GM19463 (cell line): Measurements from ENCODE around the gene ITIH4.

Experiments used
- ATAC-seq: cut with Tn5 transposase; IDR thresholded peaks from one replicate; pipeline ENCODE4 v1.9.1; 2021; ENCODE audit warnings: mild to moderate bottlenecking, moderate library complexity; ENCODE audit not compliant: unreplicated experiment

The ITIH4 gene

DNA sequence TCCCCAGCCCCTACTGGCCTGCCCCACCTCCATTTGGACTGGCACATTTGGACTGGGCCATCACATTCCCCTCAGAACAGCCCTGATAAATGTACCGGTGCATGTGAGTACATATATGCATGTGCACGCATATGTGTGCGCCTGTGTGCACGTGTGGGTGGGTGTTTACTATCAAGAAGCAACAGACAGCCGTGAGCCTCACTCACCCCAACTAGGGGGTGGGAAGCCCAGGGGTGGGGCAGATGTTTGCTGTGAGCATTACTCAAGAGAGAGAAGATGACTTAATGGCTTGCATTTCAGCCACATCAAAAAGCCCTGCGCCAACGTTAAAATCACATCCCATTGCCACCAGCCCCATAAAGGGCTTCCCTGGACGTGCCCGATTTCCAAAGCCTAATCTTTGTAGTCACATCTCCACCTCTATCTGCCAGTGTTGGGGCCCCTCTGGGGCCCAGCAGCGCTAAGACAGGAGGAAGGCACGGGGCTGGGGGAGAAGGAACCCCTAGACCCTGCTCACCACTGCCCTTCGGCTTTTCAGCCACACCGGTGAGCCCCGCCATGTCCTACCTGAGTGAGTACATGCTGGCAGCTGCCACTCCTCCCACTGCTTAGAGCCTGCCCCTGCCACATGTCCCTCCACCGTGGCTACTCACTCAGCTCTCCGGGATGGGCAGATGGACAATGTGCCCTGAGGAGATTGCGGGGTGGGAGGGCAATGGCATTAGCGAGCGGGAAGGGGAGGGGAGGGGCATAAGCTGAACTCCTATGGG, 25.0 kb downstream of the ITIH4 start:
- ATAC-seq: no peak

DNA sequence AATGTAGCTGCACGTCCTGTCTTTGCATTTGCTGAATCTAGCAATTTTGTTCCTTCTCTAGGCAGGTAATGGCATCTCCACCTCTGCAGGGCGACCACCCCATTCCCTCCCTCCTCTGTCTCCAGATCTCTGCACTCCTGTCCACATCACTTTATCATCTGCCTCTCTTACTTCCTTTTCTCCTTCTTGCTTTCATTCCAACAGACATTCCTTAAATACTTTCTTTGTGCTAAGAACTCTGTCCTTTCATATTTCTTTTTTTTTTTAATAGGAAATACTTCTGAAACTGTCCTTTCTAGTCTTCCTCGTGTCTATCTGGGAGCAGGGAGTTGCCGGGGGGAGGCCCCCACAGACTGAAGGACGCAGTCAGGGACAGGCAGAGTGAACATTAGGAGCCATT, 28.6 kb downstream of the ITIH4 start:
- no peak for ATAC-seq

DNA sequence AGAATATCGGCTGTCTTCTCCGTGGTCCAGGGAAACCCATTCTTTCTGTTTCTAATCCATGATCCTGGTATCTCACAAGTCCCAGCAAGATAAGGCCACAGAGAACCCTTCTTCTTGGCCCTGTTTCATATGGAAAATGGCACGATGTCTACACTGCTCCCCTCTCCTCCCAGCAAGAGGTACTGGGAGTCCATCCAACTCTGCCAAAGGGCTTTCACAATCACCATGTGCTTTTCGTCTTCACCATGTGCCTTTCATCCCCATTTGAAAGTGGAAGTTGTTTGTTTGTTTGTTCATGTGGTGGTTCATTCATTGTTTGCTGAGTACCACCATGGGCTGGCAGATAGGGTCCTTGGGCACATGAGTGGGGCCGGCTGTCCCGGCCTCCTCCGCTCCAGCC, 30.4 kb downstream of the ITIH4 start:
- no peak for ATAC-seq

- ATAC-seq: no peak
Observed at GRCh38 chr3:52798978-52799476, 31.4 kb downstream of the ITIH4 start.

GRCh38 chr3:52798376-52798977, 32.0 kb downstream of the ITIH4 start:
- no peak for ATAC-seq

GRCh38 chr3:52796411-52796810, 34.1 kb downstream of the ITIH4 start:
- ATAC-seq: no peak

DNA sequence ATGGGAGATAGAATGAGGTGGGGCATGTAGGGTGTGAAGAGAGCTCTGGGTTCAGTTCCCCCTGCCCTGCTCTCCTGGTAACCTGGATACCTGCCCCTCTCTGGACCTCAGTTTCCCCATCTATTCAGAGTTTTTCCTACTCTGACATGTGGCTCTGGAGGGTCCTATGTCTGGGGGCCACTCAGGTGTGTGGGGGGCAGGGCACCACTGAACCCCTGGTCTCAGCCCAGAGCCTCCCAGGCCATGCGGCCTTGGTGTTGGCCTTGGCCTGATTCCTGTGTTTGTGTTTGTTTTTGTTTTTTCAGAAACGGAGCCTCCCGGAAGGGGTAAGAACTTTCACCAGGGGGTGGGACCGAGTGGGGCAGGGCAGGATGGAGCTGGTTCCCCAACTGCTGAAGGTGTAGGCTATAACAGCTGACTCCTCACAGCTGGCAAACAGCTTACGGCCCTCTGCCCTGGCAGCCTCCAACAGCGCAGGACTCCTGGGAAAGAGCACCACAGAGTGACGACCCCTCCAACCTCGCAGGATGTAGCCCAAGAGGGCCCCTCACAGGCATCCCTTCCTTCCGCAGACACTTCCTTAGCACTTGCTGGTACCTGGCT, 35.1 kb downstream of the ITIH4 start:
- ATAC-seq: no peak

- ATAC-seq: no peak
Observed at GRCh38 chr3:52794612-52795099, 35.8 kb downstream of the ITIH4 start, which contains the start of gene ITIH3. Gene ITIH3, plus strand, starts transcription at chr3:52794796. Its CDS starts 8 bp downstream, at chr3:52794804.

DNA sequence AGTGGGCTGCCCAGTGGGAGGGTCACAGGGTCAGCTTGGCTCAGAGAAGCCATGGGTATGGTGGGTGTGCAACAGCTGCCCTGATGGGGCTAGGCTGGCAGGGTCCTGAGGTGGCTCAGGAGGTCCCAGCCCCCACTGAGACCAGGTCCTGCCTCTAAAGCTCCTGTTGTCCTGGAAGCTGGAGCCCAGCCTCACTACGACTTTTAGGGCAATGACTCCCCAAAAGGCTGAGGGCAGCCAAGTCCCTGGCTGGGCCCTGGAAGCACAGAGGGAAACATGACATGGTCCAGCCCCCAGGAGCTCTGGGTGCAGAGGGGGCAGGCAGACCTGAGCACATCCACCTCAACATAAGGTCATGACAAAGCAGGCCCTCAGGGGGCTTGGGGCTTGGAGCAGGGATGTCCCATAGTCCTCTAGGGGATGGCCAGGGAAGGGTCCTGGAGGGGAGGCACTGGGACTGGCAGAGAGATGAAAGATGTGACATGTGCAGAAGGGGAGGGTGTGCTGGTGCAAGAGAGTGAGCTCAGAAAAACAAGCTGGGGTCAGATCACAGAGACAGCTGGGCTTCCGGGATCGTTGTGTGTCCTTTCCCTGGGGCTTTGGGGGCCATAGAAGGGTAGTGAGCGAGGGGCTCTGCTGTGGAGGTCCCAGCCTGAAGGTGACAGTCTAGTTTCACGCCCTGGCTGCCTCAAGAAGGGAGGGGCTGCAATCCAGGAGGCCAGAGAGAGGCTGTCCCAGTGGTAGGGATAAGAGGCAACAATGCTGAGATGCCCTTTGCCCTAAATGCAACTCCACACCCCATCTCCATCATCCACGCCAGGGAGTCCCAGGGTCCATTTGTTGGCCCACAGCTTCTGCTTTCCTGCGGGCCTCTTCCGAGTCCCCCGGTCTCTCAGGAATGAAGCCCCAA, 36.5 kb downstream of the ITIH4 start:
- ATAC-seq: no peak

GRCh38 chr3:52792961-52793695, 37.3 kb downstream of the ITIH4 start:
- ATAC-seq: no peak

DNA sequence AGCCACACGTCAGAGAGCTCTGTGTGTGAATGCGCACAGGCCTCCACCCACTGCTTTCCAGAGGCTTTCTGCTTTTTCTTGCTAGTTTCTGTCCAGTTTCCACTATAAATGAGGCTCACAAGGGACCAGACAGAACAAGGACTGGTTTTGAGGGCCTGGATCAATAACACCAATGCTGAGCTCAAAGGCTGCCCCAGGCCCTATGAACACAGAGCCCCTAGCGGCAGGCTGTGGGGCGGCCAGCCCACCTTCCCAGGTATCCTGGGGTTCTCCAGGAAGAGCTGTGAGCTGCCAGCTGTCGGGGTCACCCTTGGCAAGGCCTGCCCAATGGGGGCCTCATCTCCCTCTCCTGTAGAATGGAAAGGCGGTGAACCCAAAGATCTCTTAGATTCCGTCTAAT, 38.1 kb downstream of the ITIH4 start:
- ATAC-seq: no peak

DNA sequence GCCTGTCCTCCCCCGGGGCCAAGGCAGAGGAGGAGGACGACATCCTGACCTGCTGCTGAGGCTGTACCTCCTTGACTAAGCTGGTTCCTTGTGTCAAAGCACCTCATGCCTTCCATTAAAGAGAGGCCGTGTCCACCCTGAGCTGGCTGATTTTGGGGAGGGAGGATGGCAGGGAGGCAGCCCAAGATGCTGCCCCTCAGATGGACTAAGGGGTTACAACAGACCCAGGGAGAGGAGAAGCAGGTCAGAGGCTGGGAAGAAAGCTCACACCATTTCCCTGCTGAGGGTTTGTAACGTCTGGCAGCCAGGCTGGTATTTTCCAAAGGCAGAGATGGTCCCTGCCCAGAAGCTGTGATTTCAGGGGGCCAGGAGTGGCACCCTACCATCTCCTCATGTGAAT, 38.5 kb downstream of the ITIH4 start:
- no peak for ATAC-seq

DNA sequence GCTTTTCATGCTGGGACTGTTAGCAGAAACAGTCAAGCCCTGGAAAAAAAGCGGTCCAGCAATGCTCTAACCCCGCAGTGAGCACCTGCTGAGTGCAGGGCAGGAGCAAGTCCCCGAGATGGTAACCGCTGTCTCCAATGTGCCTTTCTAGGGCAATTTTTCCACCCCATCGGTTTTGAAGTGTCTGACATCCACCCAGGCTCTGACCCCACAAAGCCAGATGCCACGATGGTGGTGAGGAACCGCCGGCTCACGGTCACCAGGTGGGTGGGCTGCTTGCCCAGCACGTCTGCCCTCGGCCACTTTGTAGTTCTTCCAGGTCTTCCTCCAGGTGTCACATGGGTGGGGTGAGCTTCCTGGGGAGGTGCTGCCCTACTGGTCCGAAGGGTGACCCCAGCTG, 39.1 kb downstream of the ITIH4 start:
- ATAC-seq: no peak

- ATAC-seq: no peak
Observed at GRCh38 chr3:52790741-52791140, 39.7 kb downstream of the ITIH4 start.

GRCh38 chr3:52790337-52790736, 40.1 kb downstream of the ITIH4 start:
- no peak for ATAC-seq

DNA sequence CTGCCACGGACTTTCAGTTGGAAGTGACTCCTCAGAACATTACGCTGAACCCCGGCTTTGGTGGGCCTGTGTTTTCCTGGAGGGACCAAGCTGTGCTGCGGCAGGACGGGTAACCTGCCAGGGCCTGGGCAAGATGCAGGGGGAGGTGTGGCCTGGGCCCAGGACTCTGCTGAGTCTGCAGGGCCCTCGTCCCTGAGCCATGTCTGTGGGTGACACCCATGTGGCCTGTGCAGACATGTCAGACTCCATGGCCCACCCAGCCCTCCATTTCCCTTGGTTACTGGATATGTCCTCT, 40.8 kb downstream of the ITIH4 start:
- ATAC-seq: no peak

GRCh38 chr3:52788890-52789745, 41.4 kb downstream of the ITIH4 start:
- ATAC-seq: no peak

DNA sequence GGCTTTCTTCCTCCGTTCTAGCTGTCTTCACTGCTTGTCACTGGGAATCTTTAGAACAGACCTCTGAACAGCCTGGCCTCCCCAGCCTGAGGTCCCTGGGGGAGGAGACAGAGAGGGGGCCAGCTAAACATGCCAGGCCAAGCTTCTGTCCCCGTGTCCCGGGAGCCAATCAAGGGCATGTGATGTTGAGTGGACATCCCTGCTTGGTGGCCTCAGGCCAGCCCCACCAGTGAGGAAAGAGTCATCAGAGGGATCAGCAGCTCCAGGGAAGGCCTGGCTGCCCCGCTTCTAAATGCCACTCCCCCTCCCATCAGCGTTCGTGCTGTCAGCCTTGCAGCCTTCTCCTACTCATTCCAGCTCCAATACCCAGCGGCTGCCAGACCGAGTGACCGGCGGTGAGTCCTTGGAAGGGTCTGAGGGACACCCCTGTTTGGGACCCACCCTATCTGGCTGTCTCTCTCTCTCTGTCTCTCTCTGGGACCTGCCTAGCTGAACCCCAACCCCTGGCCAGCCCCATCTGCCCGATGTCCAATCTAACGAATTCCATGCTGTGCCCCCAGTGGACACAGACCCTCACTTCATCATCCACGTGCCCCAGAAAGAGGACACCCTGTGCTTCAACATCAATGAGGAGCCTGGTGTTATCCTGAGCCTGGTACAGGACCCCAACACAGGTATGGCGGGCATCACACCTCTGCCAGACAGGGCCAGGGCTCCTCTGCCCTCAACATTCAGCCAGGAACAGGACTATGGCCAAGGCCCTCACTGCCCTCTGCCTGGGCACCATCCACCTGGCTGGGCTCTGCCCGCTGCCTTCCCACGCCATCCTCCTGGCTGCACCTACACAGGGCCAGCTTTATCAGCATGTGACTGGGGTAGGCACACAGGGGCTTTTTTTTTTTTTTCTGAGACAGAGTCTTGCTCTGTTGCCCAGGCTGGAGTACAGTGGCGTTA, 42.5 kb downstream of the ITIH4 start:
- no peak for ATAC-seq
